Heart right ventricle (tissue), 16 donors: ENCODE data around the gene ZC3H11A. TPM values are rescaled to one million over a fixed set of nuclear protein-coding genes. Genes with fewer than 3 reads are reported as not detected.

Source experiments
- ATAC-seq, 8 donors: fragments of 200-7000 bp; cut with Tn5 transposase; one replicate each; pipeline ENCODE4 v1.9.1; 2020; ENCODE audit warnings: mild to moderate bottlenecking in 8 of 8, moderate library complexity in 8 of 8, moderate number of reproducible peaks in 1 of 8
- DNase-seq, 2 donors: peaks; one replicate each; pipeline ENCODE4 v3.0.0-alpha.2; 2020
- H3K27ac ChIP-seq, 10 donors: fragments of 200-600 bp; sonication (generic) in 2 of 10; one replicate each; pipeline versions ENCODE4 v1.5.0 to v1.8.0; 2020 to 2022; ENCODE audit warnings: mild to moderate bottlenecking in 3 of 10
- H3K27me3 ChIP-seq, 7 donors: fragments of 200-600 bp; one replicate each; pipeline ENCODE4 v1.8.0; 2021 to 2022; ENCODE audit warnings: mild to moderate bottlenecking in 2 of 7
- H3K36me3 ChIP-seq, 9 donors: fragments of 200-600 bp; sonication (generic) in 1 of 9; one replicate each; pipeline versions ENCODE4 v1.5.0 to v1.8.0; 2020 to 2022; ENCODE audit warnings: mild to moderate bottlenecking in 2 of 9
- H3K4me1 ChIP-seq, 9 donors: fragments of 200-600 bp; sonication (generic) in 1 of 9; one replicate each; pipeline versions ENCODE4 v1.5.0 to v1.8.0; 2020 to 2022; ENCODE audit warnings: mild to moderate bottlenecking in 4 of 9
- H3K4me3 ChIP-seq, 10 donors: fragments of 200-600 bp; sonication (generic) in 2 of 10; one replicate each; pipeline versions ENCODE4 v1.5.0 to v1.8.0; 2020 to 2022; ENCODE audit warnings: mild to moderate bottlenecking in 7 of 10, moderate library complexity in 2 of 10
- H3K9me3 ChIP-seq, 11 donors: fragments of 200-600 bp in 10 of 11; sonication (generic) in 2 of 11; one replicate each; pipeline versions ENCODE4 v1.5.0 to v1.8.0; 2013 to 2022; ENCODE audit warnings: mild to moderate bottlenecking in 2 of 11, control low read depth in 1 of 11, moderate library complexity in 1 of 11
- CTCF ChIP-seq, 9 donors: fragments of 200-600 bp; sonication (generic) in 2 of 9; IDR thresholded peaks; one replicate each; pipeline versions ENCODE4 v1.5.0 to v1.8.0; 2021 to 2022; ENCODE audit warnings: antibody characterized with exemption in 9 of 9, mild to moderate bottlenecking in 5 of 9, moderate library complexity in 1 of 9
- WGBS, 2 donors: extraction: QIAGEN DNeasy Blood & Tissue Kit; methylation state at CpG; one replicate each; pipeline ENCODE4 v1.1.7; 2013; ENCODE audit warnings: inconsistent platforms in 1 of 2; 5-methylcytosine and 5-hydroxymethylcytosine counted together
- intact Hi-C, 10 donors: fragments of 100-400 bp; cut with DNase I; formaldehyde crosslinking; loops; one replicate each; pipeline versions ENCODE4 v1.11.1 to v1.14.2; 2022
- polyA plus RNA-seq, 2 donors: library from polyadenylated mRNA; stranded (reverse); fragments of 200-250 nt; gene quantifications; one replicate each; pipeline ENCODE4 v1.2.3, GENCODE V29; 2013
- total RNA-seq, 10 donors: library from RNA; stranded (reverse); fragmentation: NEBNext Ultra II Directional in 3 of 10; extraction: Animal tissue kit (Norgen Biotek cat#: 25700) in 3 of 10; gene quantifications; one replicate each; pipeline versions ENCODE4 v1.2.1 to v1.2.4, GENCODE V29; 2021 to 2023
- donor health status: Arrhythmogenic right ventricular cardiomyopathy.
- donor health status: ischemic (EF 13 %, LVEDD 7.1; RV severe dilation, severe dysfunction).
- donor health status: healthy with polysubstance abuse.
- donor health status: DM: no; HTN: yes; CAD: no.
- donor health status: DM: no; HTN: no; CAD: no.
- donor health status: ischemic (EF 25% LVEDD 6.9; RV normal size, moderate dysfunction).
- donor health status: ischemic (EF 25% LVEDD 5.7; RV mildly dilated, moderate dysfunction).
- donor health status: healthy.
- donor health status: DM: yes; HTN: yes; CAD: no.
- donor health status: Ischemic cardiomyopathy.
- donor health status: ischemic (EF 35%, LVEDD 5.7; RV mildly dilated, moderate dysfunction).
- donor health status: nonischemic (EF 11% LVEDD 7.7; RV severe dilation, severe dysfunction).
- donor health status: DM: yes; HTN: yes; CAD: no.
- donor health status: PGD.
- donor health status: ischemic (EF 29% LVEDD 5.4; RV normal size, mild dysfunction).
- donor health status: nonischemic (EF 23%, LVEDD 6.1; RV moderate dilation, normal function).

The ZC3H11A gene
- total and polyA plus RNA-seq, 12 donors, result 25.3 to 63.8 (median 41.9) TPM

GRCh38 chr1:203769505-203770343, 25.7 kb upstream of the ZC3H11A start:
- TF ChIP-seq CTCF (IDR thresholded peaks at IDR 0.05), result no peak
- Histone ChIP-seq H3K27me3 (no peaks in the 10 kb centered on the region), H3K36me3 (peaks cover 0 to 8% (median 0%) of the 10 kb centered on the region in 9 donors), H3K4me1 (peaks cover 0 to 25% (median 6%) of the 10 kb centered on the region in 9 donors), H3K4me3 (peak overlapping the region in 4 of 10 donors; percentile 13 to 33 (median 18)), H3K9me3 (no peaks in the 10 kb centered on the region), H3K27ac (peak overlapping the region in 7 of 10 donors; percentile 37 to 68 (median 52))
- intact Hi-C loops, result loop anchor here in 2 of 10 donors (10.0 kb wide), 2 partner anchors 145 to 265 kb away; partner anchors contain the start of gene ATP2B4 (in 1 of the 2)
- 38% methylated on average over 15 of the region's 15 CpGs for WGBS, 2 donors
- DNase-seq, result peak; percentile 58 to 79
- ATAC-seq, result peak; percentile 71 to 96 (median 88)

- 54 to 63% methylated on average over 7 of the region's 7 CpGs for WGBS, 2 donors
- no peak for TF ChIP-seq CTCF (IDR thresholded peaks at IDR 0.05)
Observed at GRCh38 chr1:203771901-203772301, 23.5 kb upstream of the ZC3H11A start.

GRCh38 chr1:203772836-203773235, 22.6 kb upstream of the ZC3H11A start:
- DNase-seq (no peak), ATAC-seq (no peak)
- H3K4me3 ChIP-seq, result no peak overlapping the region
- peaks cover 0 to 25% (median 6%) of the 10 kb centered on the region in 9 donors for H3K4me1 ChIP-seq
- TF ChIP-seq CTCF (IDR thresholded peaks at IDR 0.05), result no peak
- H3K36me3 ChIP-seq, result peaks cover 0 to 8% (median 0%) of the 10 kb centered on the region in 9 donors
- intact Hi-C loops, result loop anchor here in 2 of 10 donors (10.0 kb wide), 2 partner anchors 148 to 268 kb away; partner anchors contain the start of gene ATP2B4 (in 1 of the 2)
- 100% methylated on average over 1 of the region's 1 CpG for WGBS, 2 donors
- H3K27me3 ChIP-seq, result no peaks in the 10 kb centered on the region
- H3K27ac ChIP-seq, result no peak overlapping the region
- H3K9me3 ChIP-seq, result no peaks in the 10 kb centered on the region

More at GRCh38 chr1:203771901-203772301, 23.5 kb upstream of the ZC3H11A start:
- no peak overlapping the region for H3K4me3 ChIP-seq
- no peaks in the 10 kb centered on the region for H3K9me3 ChIP-seq
- H3K27me3 ChIP-seq, result no peaks in the 10 kb centered on the region
- intact Hi-C loops, result loop anchor here in 2 of 10 donors (10.0 kb wide), 2 partner anchors 147 to 267 kb away; partner anchors contain the start of gene ATP2B4 (in 1 of the 2)
- DNase-seq, result no peak
- peaks cover 0 to 8% (median 0%) of the 10 kb centered on the region in 9 donors for H3K36me3 ChIP-seq
- ATAC-seq, result peak in 2 of 8 donors; percentile 9 to 19
- H3K27ac ChIP-seq, result peak overlapping the region in 2 of 10 donors; percentile 2 to 49
- peaks cover 0 to 25% (median 6%) of the 10 kb centered on the region in 9 donors for H3K4me1 ChIP-seq

GRCh38 chr1:203776636-203777035, 18.8 kb upstream of the ZC3H11A start:
- TF ChIP-seq CTCF (IDR thresholded peaks at IDR 0.05), result peak in 7 of 9 donors; percentile 13 to 47 (median 34)

More at GRCh38 chr1:203776636-203777035, 18.8 kb upstream of the ZC3H11A start:
- DNase-seq, result peak in 1 of 2 donors; percentile 11
- peaks cover 0 to 7% (median 0%) of the 10 kb centered on the region in 9 donors for H3K4me1 ChIP-seq
- no peak overlapping the region for H3K4me3 ChIP-seq
- WGBS, 2 donors, result 53 to 57% methylated on average over 4 of the region's 4 CpGs
- no peaks in the 10 kb centered on the region for H3K9me3 ChIP-seq
- ATAC-seq, result peak in 7 of 8 donors; percentile 47 to 80 (median 64)
- no peaks in the 10 kb centered on the region for H3K27me3 ChIP-seq
- peaks cover 0 to 8% (median 0%) of the 10 kb centered on the region in 9 donors for H3K36me3 ChIP-seq
- H3K27ac ChIP-seq, result no peak overlapping the region
- intact Hi-C loops, result loop anchor here in 2 of 10 donors (10.0 kb wide), 2 partner anchors 152 to 272 kb away; partner anchors contain the start of gene ATP2B4 (in 1 of the 2)
